GM23338 (cell line): ENCODE data around the gene OLFML1. TPM values are rescaled to one million over a fixed set of nuclear protein-coding genes. Genes with fewer than 3 reads are reported as not detected.

ENCODE experiments used
- EZH2 ChIP-seq: fragments of 200-600 bp; sonication (generic); IDR thresholded peaks from one replicate; pipeline ENCODE4 v1.8.0; 2017; ENCODE audit warnings: antibody characterized with exemption, mild to moderate bottlenecking, low read depth; ENCODE audit not compliant: unreplicated experiment
- JUNB ChIP-seq: IDR thresholded peaks from one replicate; pipeline ENCODE4 v1.6.1; 2016; ENCODE audit warnings: antibody characterized with exemption; ENCODE audit not compliant: unreplicated experiment
- STAT1 ChIP-seq: IDR thresholded peaks from one replicate; pipeline ENCODE4 v1.6.1; 2016; ENCODE audit warnings: antibody characterized with exemption; ENCODE audit not compliant: unreplicated experiment
- ZNF114 ChIP-seq: fragments of 250-450 bp; sonication (Bioruptor Pico); IDR thresholded peaks from 2 replicates; pipeline ENCODE4 v1.5.0; 2020; ENCODE audit warnings: mild to moderate bottlenecking, moderate library complexity
- polyA plus RNA-seq: library from polyadenylated mRNA; unstranded; fragments of >200 nt; fragmentation: Nextera tagmentation; extraction: Ambion mirVana; gene quantifications from 2 replicates; pipeline ENCODE4 v1.2.1, GENCODE V29; 2016
- total RNA-seq: library from RNA; depleted of rRNA; stranded (reverse); fragments of >200 nt; shearing (Covaris generic); gene quantifications from 2 replicates; pipeline ENCODE4 v1.2.3, GENCODE V29; 2014
- TF ChIP-seq, protein P1 (sequence below): IDR thresholded peaks from one replicate; pipeline ENCODE4 v1.6.1; 2018; ENCODE audit warnings: antibody characterized with exemption; ENCODE audit not compliant: unreplicated experiment
- TF ChIP-seq, protein P2 (sequence below): fragments of 250-450 bp; sonication (Bioruptor Pico); IDR thresholded peaks from 2 replicates; pipeline ENCODE4 v1.5.0; 2020; ENCODE audit warnings: mild to moderate bottlenecking, moderate library complexity

Gene OLFML1
- total and polyA plus RNA-seq, 2 experiments from 2014 or later, result 0.21 TPM; not detected in 1

DNA sequence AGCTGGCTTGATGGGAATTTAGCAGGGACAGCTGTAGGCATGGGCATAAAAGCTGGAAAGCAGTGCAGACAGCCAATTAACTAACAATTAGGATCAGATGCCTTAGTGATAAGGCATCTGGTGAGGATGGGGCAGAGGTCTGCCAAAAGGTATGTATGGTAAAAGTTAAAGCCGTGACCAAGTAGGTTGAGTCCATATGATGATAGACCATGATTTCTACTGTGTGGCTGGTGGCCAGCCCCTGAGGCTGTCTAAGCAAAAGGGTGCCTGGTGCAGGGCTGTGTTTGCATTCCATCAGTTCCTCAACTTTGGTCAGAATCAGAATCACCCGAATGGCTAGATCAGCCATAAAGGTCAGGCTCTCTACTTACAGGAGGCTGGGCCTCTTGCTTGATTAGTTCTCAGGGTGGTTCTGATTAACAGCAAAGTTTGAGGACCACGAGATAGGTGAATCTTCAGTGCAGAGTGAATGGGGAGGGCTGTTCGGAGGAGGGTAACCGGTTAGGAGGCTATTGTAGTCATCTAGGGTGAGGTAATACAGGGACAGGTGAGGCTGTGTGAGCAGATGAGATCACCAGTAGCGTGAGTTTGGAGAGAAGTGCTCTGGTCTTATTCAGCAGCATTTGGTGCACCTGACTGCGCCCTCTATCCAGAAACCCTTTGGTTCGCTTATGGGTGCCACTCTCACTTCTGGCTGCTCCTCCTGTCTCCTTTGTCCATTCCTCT lies 55.7 kb downstream of the OLFML1 start (continued):
- TF ChIP-seq, protein P1, sequence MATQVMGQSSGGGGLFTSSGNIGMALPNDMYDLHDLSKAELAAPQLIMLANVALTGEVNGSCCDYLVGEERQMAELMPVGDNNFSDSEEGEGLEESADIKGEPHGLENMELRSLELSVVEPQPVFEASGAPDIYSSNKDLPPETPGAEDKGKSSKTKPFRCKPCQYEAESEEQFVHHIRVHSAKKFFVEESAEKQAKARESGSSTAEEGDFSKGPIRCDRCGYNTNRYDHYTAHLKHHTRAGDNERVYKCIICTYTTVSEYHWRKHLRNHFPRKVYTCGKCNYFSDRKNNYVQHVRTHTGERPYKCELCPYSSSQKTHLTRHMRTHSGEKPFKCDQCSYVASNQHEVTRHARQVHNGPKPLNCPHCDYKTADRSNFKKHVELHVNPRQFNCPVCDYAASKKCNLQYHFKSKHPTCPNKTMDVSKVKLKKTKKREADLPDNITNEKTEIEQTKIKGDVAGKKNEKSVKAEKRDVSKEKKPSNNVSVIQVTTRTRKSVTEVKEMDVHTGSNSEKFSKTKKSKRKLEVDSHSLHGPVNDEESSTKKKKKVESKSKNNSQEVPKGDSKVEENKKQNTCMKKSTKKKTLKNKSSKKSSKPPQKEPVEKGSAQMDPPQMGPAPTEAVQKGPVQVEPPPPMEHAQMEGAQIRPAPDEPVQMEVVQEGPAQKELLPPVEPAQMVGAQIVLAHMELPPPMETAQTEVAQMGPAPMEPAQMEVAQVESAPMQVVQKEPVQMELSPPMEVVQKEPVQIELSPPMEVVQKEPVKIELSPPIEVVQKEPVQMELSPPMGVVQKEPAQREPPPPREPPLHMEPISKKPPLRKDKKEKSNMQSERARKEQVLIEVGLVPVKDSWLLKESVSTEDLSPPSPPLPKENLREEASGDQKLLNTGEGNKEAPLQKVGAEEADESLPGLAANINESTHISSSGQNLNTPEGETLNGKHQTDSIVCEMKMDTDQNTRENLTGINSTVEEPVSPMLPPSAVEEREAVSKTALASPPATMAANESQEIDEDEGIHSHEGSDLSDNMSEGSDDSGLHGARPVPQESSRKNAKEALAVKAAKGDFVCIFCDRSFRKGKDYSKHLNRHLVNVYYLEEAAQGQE, result no peak
- no peak for TF ChIP-seq STAT1
- no peak for TF ChIP-seq JUNB
- no peak for TF ChIP-seq EZH2
- TF ChIP-seq ZNF114 (CRISPR knock-in tag), result no peak
- TF ChIP-seq, protein P2, sequence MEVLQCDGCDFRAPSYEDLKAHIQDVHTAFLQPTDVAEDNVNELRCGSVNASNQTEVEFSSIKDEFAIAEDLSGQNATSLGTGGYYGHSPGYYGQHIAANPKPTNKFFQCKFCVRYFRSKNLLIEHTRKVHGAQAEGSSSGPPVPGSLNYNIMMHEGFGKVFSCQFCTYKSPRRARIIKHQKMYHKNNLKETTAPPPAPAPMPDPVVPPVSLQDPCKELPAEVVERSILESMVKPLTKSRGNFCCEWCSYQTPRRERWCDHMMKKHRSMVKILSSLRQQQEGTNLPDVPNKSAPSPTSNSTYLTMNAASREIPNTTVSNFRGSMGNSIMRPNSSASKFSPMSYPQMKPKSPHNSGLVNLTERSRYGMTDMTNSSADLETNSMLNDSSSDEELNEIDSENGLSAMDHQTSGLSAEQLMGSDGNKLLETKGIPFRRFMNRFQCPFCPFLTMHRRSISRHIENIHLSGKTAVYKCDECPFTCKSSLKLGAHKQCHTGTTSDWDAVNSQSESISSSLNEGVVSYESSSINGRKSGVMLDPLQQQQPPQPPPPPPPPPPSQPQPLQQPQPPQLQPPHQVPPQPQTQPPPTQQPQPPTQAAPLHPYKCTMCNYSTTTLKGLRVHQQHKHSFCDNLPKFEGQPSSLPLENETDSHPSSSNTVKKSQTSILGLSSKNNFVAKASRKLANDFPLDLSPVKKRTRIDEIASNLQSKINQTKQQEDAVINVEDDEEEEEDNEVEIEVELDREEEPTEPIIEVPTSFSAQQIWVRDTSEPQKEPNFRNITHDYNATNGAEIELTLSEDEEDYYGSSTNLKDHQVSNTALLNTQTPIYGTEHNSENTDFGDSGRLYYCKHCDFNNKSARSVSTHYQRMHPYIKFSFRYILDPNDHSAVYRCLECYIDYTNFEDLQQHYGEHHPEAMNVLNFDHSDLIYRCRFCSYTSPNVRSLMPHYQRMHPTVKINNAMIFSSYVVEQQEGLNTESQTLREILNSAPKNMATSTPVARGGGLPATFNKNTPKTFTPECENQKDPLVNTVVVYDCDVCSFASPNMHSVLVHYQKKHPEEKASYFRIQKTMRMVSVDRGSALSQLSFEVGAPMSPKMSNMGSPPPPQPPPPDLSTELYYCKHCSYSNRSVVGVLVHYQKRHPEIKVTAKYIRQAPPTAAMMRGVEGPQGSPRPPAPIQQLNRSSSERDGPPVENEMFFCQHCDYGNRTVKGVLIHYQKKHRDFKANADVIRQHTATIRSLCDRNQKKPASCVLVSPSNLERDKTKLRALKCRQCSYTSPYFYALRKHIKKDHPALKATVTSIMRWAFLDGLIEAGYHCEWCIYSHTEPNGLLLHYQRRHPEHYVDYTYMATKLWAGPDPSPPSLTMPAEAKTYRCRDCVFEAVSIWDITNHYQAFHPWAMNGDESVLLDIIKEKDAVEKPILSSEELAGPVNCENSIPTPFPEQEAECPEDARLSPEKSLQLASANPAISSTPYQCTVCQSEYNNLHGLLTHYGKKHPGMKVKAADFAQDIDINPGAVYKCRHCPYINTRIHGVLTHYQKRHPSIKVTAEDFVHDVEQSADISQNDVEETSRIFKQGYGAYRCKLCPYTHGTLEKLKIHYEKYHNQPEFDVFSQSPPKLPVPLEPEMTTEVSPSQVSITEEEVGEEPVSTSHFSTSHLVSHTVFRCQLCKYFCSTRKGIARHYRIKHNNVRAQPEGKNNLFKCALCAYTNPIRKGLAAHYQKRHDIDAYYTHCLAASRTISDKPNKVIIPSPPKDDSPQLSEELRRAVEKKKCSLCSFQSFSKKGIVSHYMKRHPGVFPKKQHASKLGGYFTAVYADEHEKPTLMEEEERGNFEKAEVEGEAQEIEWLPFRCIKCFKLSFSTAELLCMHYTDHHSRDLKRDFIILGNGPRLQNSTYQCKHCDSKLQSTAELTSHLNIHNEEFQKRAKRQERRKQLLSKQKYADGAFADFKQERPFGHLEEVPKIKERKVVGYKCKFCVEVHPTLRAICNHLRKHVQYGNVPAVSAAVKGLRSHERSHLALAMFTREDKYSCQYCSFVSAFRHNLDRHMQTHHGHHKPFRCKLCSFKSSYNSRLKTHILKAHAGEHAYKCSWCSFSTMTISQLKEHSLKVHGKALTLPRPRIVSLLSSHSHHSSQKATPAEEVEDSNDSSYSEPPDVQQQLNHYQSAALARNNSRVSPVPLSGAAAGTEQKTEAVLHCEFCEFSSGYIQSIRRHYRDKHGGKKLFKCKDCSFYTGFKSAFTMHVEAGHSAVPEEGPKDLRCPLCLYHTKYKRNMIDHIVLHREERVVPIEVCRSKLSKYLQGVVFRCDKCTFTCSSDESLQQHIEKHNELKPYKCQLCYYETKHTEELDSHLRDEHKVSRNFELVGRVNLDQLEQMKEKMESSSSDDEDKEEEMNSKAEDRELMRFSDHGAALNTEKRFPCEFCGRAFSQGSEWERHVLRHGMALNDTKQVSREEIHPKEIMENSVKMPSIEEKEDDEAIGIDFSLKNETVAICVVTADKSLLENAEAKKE (CRISPR knock-in tag), result no peak
